Mesenchymal stem cell (in vitro differentiated cells and primary cell): ENCODE data around the gene ZNF439.
A peak's percentile ranks its signal among the peaks of the same experiment; 100 is the strongest.
"Not testable (repeated sequence)": the region's sequence is repeated elsewhere in the genome, so short reads cannot be mapped to it uniquely, and the experiment has no call there.

Source experiments
- DNase-seq: peaks from one replicate; pipeline ENCODE4 v3.0.0-alpha.2; 2013
- H2AFZ ChIP-seq: one replicate; pipeline ENCODE4 v1.6.1; 2013; ENCODE audit warnings: low read depth, mild to moderate bottlenecking, control low read depth, inconsistent platforms, low read length, moderate library complexity
- H2AK5ac ChIP-seq: 2 replicates; pipeline ENCODE4 v1.6.1; 2013; ENCODE audit warnings: low read length, moderate library complexity, mild to moderate bottlenecking, inconsistent platforms; ENCODE audit not compliant: severe bottlenecking
- H2BK120ac ChIP-seq: one replicate; pipeline ENCODE4 v1.6.1; 2013; ENCODE audit warnings: low read depth, mild to moderate bottlenecking, inconsistent platforms, low read length, moderate library complexity
- H2BK12ac ChIP-seq, 2 experiments: one replicate each; pipeline ENCODE4 v1.6.1; 2013; ENCODE audit warnings: inconsistent platforms in 2 of 2, low read length in 2 of 2, mild to moderate bottlenecking in 2 of 2, moderate library complexity in 2 of 2, control low read depth in 1 of 2
- H2BK15ac ChIP-seq: one replicate; pipeline ENCODE4 v1.6.1; 2013; ENCODE audit warnings: mild to moderate bottlenecking, low read depth, inconsistent platforms; ENCODE audit not compliant: poor library complexity, severe bottlenecking
- H2BK5ac ChIP-seq: 2 replicates; pipeline ENCODE4 v1.6.1; 2013; ENCODE audit warnings: low read depth, mild to moderate bottlenecking, low read length, control low read depth, inconsistent platforms; ENCODE audit not compliant: poor library complexity, severe bottlenecking
- H3K14ac ChIP-seq, 2 experiments: one replicate each; pipeline ENCODE4 v1.6.1; 2013; ENCODE audit warnings: inconsistent platforms in 2 of 2, low read length in 2 of 2, control low read depth in 1 of 2, mild to moderate bottlenecking in 1 of 2, moderate library complexity in 1 of 2
- H3K18ac ChIP-seq, 2 experiments: one replicate each; pipeline ENCODE4 v1.6.1; 2013; ENCODE audit warnings: inconsistent platforms in 2 of 2, low read length in 2 of 2, control low read depth in 1 of 2, low read depth in 1 of 2, mild to moderate bottlenecking in 1 of 2
- H3K23ac ChIP-seq, 2 experiments: one replicate each; pipeline ENCODE4 v1.6.1; 2013; ENCODE audit warnings: inconsistent platforms in 2 of 2, low read length in 2 of 2, mild to moderate bottlenecking in 2 of 2, moderate library complexity in 2 of 2, control low read depth in 1 of 2
- H3K27ac ChIP-seq: 2 replicates; pipeline ENCODE4 v1.5.1; 2013; ENCODE audit warnings: mild to moderate bottlenecking, moderate library complexity, low read length, control low read depth, inconsistent platforms; ENCODE audit not compliant: poor library complexity, severe bottlenecking
- H3K27me3 ChIP-seq, 2 experiments: 2 replicates each; pipeline versions ENCODE4 v1.6.1 to v1.7.0; 2013; ENCODE audit warnings: low read length in 2 of 2, mild to moderate bottlenecking in 2 of 2, moderate library complexity in 2 of 2, control low read depth in 1 of 2, inconsistent platforms in 1 of 2; ENCODE audit not compliant: control insufficient read depth in 1 of 2, insufficient read depth in 1 of 2
- H3K36me3 ChIP-seq, 2 experiments: 2 replicates each; pipeline versions ENCODE4 v1.6.1 to v1.7.0; 2013; ENCODE audit warnings: low read length in 2 of 2, control low read depth in 1 of 2, inconsistent platforms in 1 of 2, low read depth in 1 of 2, mild to moderate bottlenecking in 1 of 2; ENCODE audit not compliant: insufficient read depth in 2 of 2, control insufficient read depth in 1 of 2
- H3K4ac ChIP-seq, 2 experiments: one replicate each; pipeline ENCODE4 v1.6.1; 2013; ENCODE audit warnings: inconsistent platforms in 2 of 2, low read length in 2 of 2, mild to moderate bottlenecking in 2 of 2, moderate library complexity in 2 of 2, control low read depth in 1 of 2, low read depth in 1 of 2
- H3K4me1 ChIP-seq: 2 replicates; pipeline ENCODE4 v1.6.1; 2013; ENCODE audit warnings: low read depth, low read length, control low read depth; ENCODE audit not compliant: control insufficient read depth, insufficient read depth
- H3K4me2 ChIP-seq: 2 replicates; pipeline ENCODE4 v1.6.1; 2013; ENCODE audit warnings: low read length, mild to moderate bottlenecking, inconsistent platforms; ENCODE audit not compliant: poor library complexity, severe bottlenecking
- H3K4me3 ChIP-seq, 2 experiments: 2 replicates each; pipeline versions ENCODE4 v1.5.1 to v1.7.0; 2013; ENCODE audit warnings: low read length in 2 of 2, mild to moderate bottlenecking in 2 of 2, control low read depth in 1 of 2, low read depth in 1 of 2; ENCODE audit not compliant: insufficient read depth in 1 of 2
- H3K79me1 ChIP-seq: replicated peaks from 2 replicates; pipeline ENCODE4 v1.6.1; 2013; ENCODE audit warnings: mild to moderate bottlenecking, control low read depth, low read length, inconsistent platforms; ENCODE audit not compliant: poor library complexity, severe bottlenecking
- H3K9ac ChIP-seq: 2 replicates; pipeline ENCODE4 v1.7.0; 2013; ENCODE audit warnings: mild to moderate bottlenecking, low read length, moderate library complexity
- H3K9me3 ChIP-seq: 2 replicates; pipeline ENCODE4 v1.7.0; 2013; ENCODE audit warnings: mild to moderate bottlenecking, low read length; ENCODE audit not compliant: control insufficient read depth
- H4K8ac ChIP-seq: one replicate; pipeline ENCODE4 v1.6.1; 2013; ENCODE audit warnings: inconsistent platforms, mild to moderate bottlenecking, low read length, moderate library complexity
- H4K91ac ChIP-seq: one replicate; pipeline ENCODE4 v1.6.1; 2013; ENCODE audit warnings: mild to moderate bottlenecking, low read length, inconsistent platforms
- WGBS: methylation state at CpG from one replicate; pipeline ENCODE4 v1.1.7; 2013; ENCODE audit warnings: mixed read lengths; 5-methylcytosine and 5-hydroxymethylcytosine counted together

Gene ZNF439

GRCh38 chr19:11867766-11868165 lies 19.2 kb downstream of the ZNF439 start:
- not testable (repeated sequence) for H3K27me3 ChIP-seq, H3K27ac ChIP-seq, H2BK15ac ChIP-seq, H4K8ac ChIP-seq, DNase-seq, H2BK12ac ChIP-seq, H3K4me1 ChIP-seq, H3K79me1 ChIP-seq, H4K91ac ChIP-seq, H2AK5ac ChIP-seq, H2BK5ac ChIP-seq, H3K9ac ChIP-seq, H2AFZ ChIP-seq, H2BK120ac ChIP-seq, H3K23ac ChIP-seq, H3K4me2 ChIP-seq, H3K14ac ChIP-seq, H3K4ac ChIP-seq, H3K18ac ChIP-seq
- Histone ChIP-seq H3K36me3 (peaks cover 0 to 26% of the 10 kb centered on the region in 2 experiments), H3K9me3 (peaks cover 86% of the 10 kb centered on the region), H3K4me3 (peak overlapping the region in 1 of 2 experiments; percentile 31)
- 80% methylated on average over 1 of the region's 4 CpGs for WGBS

GRCh38 chr19:11868188-11868587 lies 19.7 kb downstream of the ZNF439 start:
- H3K4ac ChIP-seq = no peak overlapping the region
- H2BK120ac ChIP-seq = no peak overlapping the region
- no peak overlapping the region for H3K14ac ChIP-seq
- no peak overlapping the region for H3K18ac ChIP-seq
- H3K4me3 ChIP-seq = peak overlapping the region in 1 of 2 experiments; percentile 31
- H2BK5ac ChIP-seq = no peak overlapping the region
- DNase-seq = no peak
- H4K8ac ChIP-seq = no peak overlapping the region
- H3K4me1 ChIP-seq = no peaks in the 10 kb centered on the region
- H3K23ac ChIP-seq = no peak overlapping the region
- H3K9me3 ChIP-seq = peaks cover 86% of the 10 kb centered on the region
- H3K36me3 ChIP-seq = peaks cover 0 to 26% of the 10 kb centered on the region in 2 experiments
- no peak overlapping the region for H3K27ac ChIP-seq
- no peak overlapping the region for H2AFZ ChIP-seq
- H3K9ac ChIP-seq = no peak overlapping the region
- H2AK5ac ChIP-seq = no peak overlapping the region
- no peak overlapping the region for H4K91ac ChIP-seq
- H2BK12ac ChIP-seq = no peak overlapping the region
- H2BK15ac ChIP-seq = no peak overlapping the region
- H3K79me1 ChIP-seq = no peaks in the 10 kb centered on the region
- H3K27me3 ChIP-seq = no peaks in the 10 kb centered on the region
- WGBS = 84% methylated on average over 6 of the region's 8 CpGs
- H3K4me2 ChIP-seq = no peak overlapping the region

- no peak overlapping the region for H2BK15ac ChIP-seq
- H3K14ac ChIP-seq = no peak overlapping the region
- 89% methylated on average over 9 of the region's 9 CpGs for WGBS
These were observed 24.1 kb downstream of the ZNF439 start for GRCh38 chr19:11872624-11873023.

GRCh38 chr19:11873762-11874161 lies 25.2 kb downstream of the ZNF439 start:
- DNase-seq = no peak
- Histone ChIP-seq H3K27me3 (no peaks in the 10 kb centered on the region), H3K9ac (no peak overlapping the region), H3K79me1 (no peaks in the 10 kb centered on the region), H2AFZ (no peak overlapping the region), H3K23ac (no peak overlapping the region), H3K4ac (no peak overlapping the region), H4K8ac (no peak overlapping the region), H2BK5ac (no peak overlapping the region), H3K27ac (no peak overlapping the region), H3K14ac (no peak overlapping the region), H2BK15ac (no peak overlapping the region), H2BK120ac (no peak overlapping the region), H3K4me2 (no peak overlapping the region), H2BK12ac (no peak overlapping the region), H3K9me3 (peaks cover 40% of the 10 kb centered on the region), H3K36me3 (peaks cover 0 to 4% of the 10 kb centered on the region in 2 experiments), H3K4me1 (no peaks in the 10 kb centered on the region), H4K91ac (no peak overlapping the region), H3K4me3 (no peak overlapping the region), H3K18ac (no peak overlapping the region), H2AK5ac (no peak overlapping the region)
- WGBS = 33% methylated on average over 1 of the region's 1 CpG

More at GRCh38 chr19:11872624-11873023, 24.1 kb downstream of the ZNF439 start:
- Histone ChIP-seq H3K27me3 (no peaks in the 10 kb centered on the region), H2BK12ac (no peak overlapping the region), H3K9ac (no peak overlapping the region), H3K79me1 (no peaks in the 10 kb centered on the region), H3K4ac (no peak overlapping the region), H2AK5ac (no peak overlapping the region), H3K27ac (no peak overlapping the region), H3K4me2 (no peak overlapping the region), H2BK5ac (no peak overlapping the region), H3K4me3 (no peak overlapping the region), H3K4me1 (no peaks in the 10 kb centered on the region), H3K9me3 (peaks cover 51% of the 10 kb centered on the region), H4K8ac (no peak overlapping the region), H3K23ac (no peak overlapping the region), H4K91ac (no peak overlapping the region), H3K36me3 (peaks cover 0 to 15% of the 10 kb centered on the region in 2 experiments), H2BK120ac (no peak overlapping the region), H2AFZ (no peak overlapping the region), H3K18ac (no peak overlapping the region)
- no peak for DNase-seq
